ENCODE data around the gene ILDR1. TPM values are rescaled to one million over a fixed set of nuclear protein-coding genes. Genes with fewer than 3 reads are reported as not detected.

ILDR1 gene
- total and polyA plus RNA-seq, 2 of the 8 experiments (the other 6 are each of a cell fraction or from before 2014, with no cell fraction given), result 1.8 TPM

- H3K27ac ChIP-seq (ENCODE audit: low read depth, low read length), result no peak overlapping the region
- no peak overlapping the region for H3K4me3 ChIP-seq (ENCODE audit: extremely low read depth in 1 of 4, insufficient read depth in 2 of 4, low read depth in 3 of 4, low read length in 4 of 4)
- no peak overlapping the region for H2BK12ac ChIP-seq (ENCODE audit: low read depth, low read length)
- H2BK120ac ChIP-seq (replicated peaks; ENCODE audit: low read depth, low read length), result no peak overlapping the region
- H3K9me3 ChIP-seq (ENCODE audit: insufficient read depth in 2 of 2, low read depth in 1 of 2, low read length in 1 of 2), result peaks cover 14 to 22% of the 10 kb centered on the region in 2 experiments
- H3K18ac ChIP-seq (ENCODE audit: extremely low read depth, low read length), result no peak overlapping the region
- H3K56ac ChIP-seq (replicated peaks; ENCODE audit: insufficient read length, low read depth, low read length), result no peak overlapping the region
- CTCF ChIA-PET (ENCODE audit: partially characterized antibody), result no interaction called here
- no peak overlapping the region for H3K23ac ChIP-seq (ENCODE audit: insufficient read length)
- no peak overlapping the region for H2BK15ac ChIP-seq (ENCODE audit: low read length)
- H3K36me3 ChIP-seq (ENCODE audit: control insufficient read depth in 2 of 4, insufficient read depth in 4 of 4, low read length in 3 of 4), result no peaks in the 10 kb centered on the region
- FAIRE-seq (no peak), DNase-seq (ENCODE audit: low read depth in 1 of 2, low spot score in 2 of 2) (no peak)
- no peak overlapping the region for H2AK5ac ChIP-seq (ENCODE audit: low read depth, low read length)
- no peaks in the 10 kb centered on the region for H3K79me1 ChIP-seq (ENCODE audit: low read depth, low read length)
- no peak overlapping the region for H2BK5ac ChIP-seq (ENCODE audit: low read depth, low read length)
- no peak overlapping the region for H4K8ac ChIP-seq (ENCODE audit: extremely low read depth, insufficient read depth, low read length)
- POLR2A ChIA-PET (ENCODE audit: partially characterized antibody), result no interaction called here
- no peak overlapping the region for H3K4me2 ChIP-seq (ENCODE audit: insufficient read depth in 1 of 2, low read depth in 2 of 2, low read length in 2 of 2)
- H3K4me1 ChIP-seq (replicated peaks in 1 of 4; ENCODE audit: control insufficient read depth in 3 of 4, insufficient read depth in 4 of 4, low read length in 3 of 4), result no peaks in the 10 kb centered on the region
- no peak overlapping the region for H4K91ac ChIP-seq (replicated peaks; ENCODE audit: insufficient read length, low read length)
- WGBS, 2 experiments (ENCODE audit: extremely low coverage in 1 of 2, insufficient coverage in 1 of 2, insufficient read length in 1 of 2, insufficient replicate concordance in 2 of 2, low coverage in 1 of 2, low lambda C conversion rate in 2 of 2, missing lambda C conversion rate in 1 of 2), result 95% methylated on average over 1 of the region's 1 CpG; no CpG with 5 or more reads in 1 of the 2 experiments
- H3K4ac ChIP-seq (replicated peaks; ENCODE audit: insufficient read length, low read depth, low read length), result no peak overlapping the region
- no peak overlapping the region for H2AFZ ChIP-seq (ENCODE audit: low read length)
- no peaks in the 10 kb centered on the region for H3K27me3 ChIP-seq (replicated peaks in 1 of 4; ENCODE audit: control insufficient read depth in 3 of 4, extremely low read depth in 1 of 4, insufficient read depth in 3 of 4, low read length in 3 of 4)
- H3K23me2 ChIP-seq (ENCODE audit: low read depth, low read length), result no peaks in the 10 kb centered on the region
- no peaks in the 10 kb centered on the region for H3K79me2 ChIP-seq (ENCODE audit: control insufficient read depth in 1 of 2, insufficient read depth in 2 of 2, low read length in 2 of 2)
- H4K5ac ChIP-seq (ENCODE audit: insufficient read length, low read depth, low read length), result no peak overlapping the region
- no peak overlapping the region for H3K9ac ChIP-seq (replicated peaks in 1 of 4; ENCODE audit: extremely low read depth in 1 of 4, low read depth in 3 of 4, low read length in 3 of 4)
- H2BK20ac ChIP-seq (ENCODE audit: low read length), result no peak overlapping the region
- H3K14ac ChIP-seq (ENCODE audit: insufficient read length), result no peak overlapping the region
- H4K20me1 ChIP-seq (replicated peaks in 1 of 2; ENCODE audit: control insufficient read depth in 1 of 2, insufficient read depth in 2 of 2, low read length in 2 of 2), result no peaks in the 10 kb centered on the region
- TF ChIP-seq SUZ12 (IDR thresholded peaks at IDR 0.05; ENCODE audit: low read length) (no peak), TCF12 (IDR thresholded peaks at IDR 0.05; ENCODE audit: low read depth, low read length) (no peak), ASH2L (IDR thresholded peaks at IDR 0.05; ENCODE audit: low read length) (no peak), FOSL1 (IDR thresholded peaks at IDR 0.05; ENCODE audit: insufficient read depth, low read depth, low read length) (no peak), HDAC6 (IDR thresholded peaks at IDR 0.05; ENCODE audit: low read depth, low read length) (no peak), BCL11A (IDR thresholded peaks at IDR 0.05; ENCODE audit: low read depth in 2 of 2, low read length in 2 of 2) (no peak), NRF1 (IDR thresholded peaks at IDR 0.05; ENCODE audit: low read depth, low read length) (no peak), BACH1 (IDR thresholded peaks at IDR 0.05; ENCODE audit: low read length) (no peak), YY1 (IDR thresholded peaks at IDR 0.05; ENCODE audit: low read depth, low read length) (no peak), CTBP2 (IDR thresholded peaks at IDR 0.05; ENCODE audit: borderline replicate concordance, insufficient read depth, insufficient read length, low read length) (no peak), RNF2 (IDR thresholded peaks at IDR 0.05; ENCODE audit: borderline replicate concordance, low read depth, low read length, missing control alignments, poor library complexity, severe bottlenecking) (no peak), JUND (IDR thresholded peaks at IDR 0.05; ENCODE audit: low read length) (no peak), PHF8 (conservative IDR thresholded peaks at IDR 0.05; ENCODE audit: low read depth, low read length) (no peak), GABPA (IDR thresholded peaks at IDR 0.05; ENCODE audit: borderline replicate concordance, insufficient read depth, low read length) (no peak), CEBPB (IDR thresholded peaks at IDR 0.05; ENCODE audit: low read depth, low read length) (no peak), SRF (IDR thresholded peaks at IDR 0.05; ENCODE audit: low read depth, low read length) (no peak)
Measured at GRCh38 chr3:122033023-122033422, 11.0 kb upstream of the ILDR1 start.

Measured in H1 (cell line).